NCI-H2196 (cell line): ENCODE measurements around the gene PRDM16.

Experiments used
- DNase-seq: peaks from one replicate; lab custom pipeline; 2025; ENCODE audit not compliant: unreplicated experiment; lab: John Stamatoyannopoulos, UW

The PRDM16 gene

GRCh38 chr1:3466366-3467075 lies 397.5 kb downstream of the PRDM16 start:
- DNase-seq = no peak

GRCh38 chr1:3467096-3468036 lies 398.4 kb downstream of the PRDM16 start:
- DNase-seq = no peak

- no peak for DNase-seq
These were observed 399.5 kb downstream of the PRDM16 start for GRCh38 chr1:3468236-3469103.

- DNase-seq = no peak
These were observed 400.3 kb downstream of the PRDM16 start for GRCh38 chr1:3469104-3469848.

- DNase-seq = no peak
These were observed 401.0 kb downstream of the PRDM16 start for GRCh38 chr1:3469849-3470649.

GRCh38 chr1:3470650-3471355 lies 401.8 kb downstream of the PRDM16 start:
- no peak for DNase-seq

- DNase-seq = no peak
These were observed 402.5 kb downstream of the PRDM16 start for GRCh38 chr1:3471356-3472087.

- no peak for DNase-seq
These were observed 403.3 kb downstream of the PRDM16 start for GRCh38 chr1:3472088-3472850.

GRCh38 chr1:3472906-3473305 lies 403.9 kb downstream of the PRDM16 start:
- DNase-seq = no peak

GRCh38 chr1:3473381-3473844 lies 404.4 kb downstream of the PRDM16 start:
- no peak for DNase-seq

GRCh38 chr1:3474016-3474415 lies 405.0 kb downstream of the PRDM16 start:
- no peak for DNase-seq

GRCh38 chr1:3474421-3474820 lies 405.4 kb downstream of the PRDM16 start:
- no peak for DNase-seq

GRCh38 chr1:3475839-3476573 lies 407.0 kb downstream of the PRDM16 start:
- no peak for DNase-seq

- no peak for DNase-seq
These were observed 407.7 kb downstream of the PRDM16 start for GRCh38 chr1:3476666-3477065.

- DNase-seq = no peak
These were observed 408.4 kb downstream of the PRDM16 start for GRCh38 chr1:3477241-3477995.

GRCh38 chr1:3478187-3478586 lies 409.2 kb downstream of the PRDM16 start:
- no peak for DNase-seq
